Panc1 (cell line): ENCODE data around the gene ALKBH7. TPM values are rescaled to one million over a fixed set of nuclear protein-coding genes. Genes with fewer than 3 reads are reported as not detected.
"Not testable (repeated sequence)": the region's sequence is repeated elsewhere in the genome, so short reads cannot be mapped to it uniquely, and the experiment has no call there.

Experiments
- ATAC-seq: fragments of 200-7000 bp; cut with Tn5 transposase; 2 replicates; pipeline ENCODE4 v1.9.1; 2020; ENCODE audit warnings: mild to moderate bottlenecking, moderate library complexity
- BruUV-seq: library from RNA; stranded (reverse); fragments of 400-500 nt; replicated peaks from 2 replicates; lab custom pipeline; 2021; lab: Mats Ljungman, UMichigan
- CTCF ChIA-PET: fragments of 300-600 bp; sonication (Branson Sonifier 250); formaldehyde crosslinking; loops from one replicate; lab custom pipeline; 2022; ENCODE audit warnings: antibody characterized with exemption; lab: Charles Lee
- POLR2A ChIA-PET: fragments of 300-600 bp; sonication (Branson Sonifier 250); formaldehyde crosslinking; loops from one replicate; lab custom pipeline; 2022; ENCODE audit warnings: antibody characterized with exemption; lab: Charles Lee
- DNase-seq: peaks from one replicate; pipeline ENCODE4 v3.0.0-alpha.2; 2010; ENCODE audit warnings: low read depth, low spot score
- H3K27ac ChIP-seq: 2 replicates; pipeline ENCODE4 v1.5.1; 2011; ENCODE audit warnings: mild to moderate bottlenecking, low read length, inconsistent platforms
- H3K27me3 ChIP-seq: fragments of 200-500 bp; sonication (Bioruptor generic); 2 replicates; pipeline ENCODE4 v1.6.0; 2014; ENCODE audit warnings: low read length, inconsistent platforms; ENCODE audit not compliant: control insufficient read depth, insufficient read depth
- H3K36me3 ChIP-seq: fragments of 200-500 bp; sonication (Bioruptor generic); 2 replicates; pipeline ENCODE4 v1.5.1; 2014; ENCODE audit warnings: inconsistent platforms, mild to moderate bottlenecking, low read length, moderate library complexity; ENCODE audit not compliant: control insufficient read depth, insufficient read depth
- H3K4me1 ChIP-seq: 2 replicates; pipeline ENCODE4 v1.5.1; 2011; ENCODE audit warnings: inconsistent platforms, mild to moderate bottlenecking, low read length, moderate library complexity; ENCODE audit not compliant: control insufficient read depth, insufficient read depth
- H3K4me3 ChIP-seq, 2 experiments: 2 replicates each; pipeline ENCODE4 v1.5.1; 2011 to 2012; ENCODE audit warnings: low read depth in 2 of 2, low read length in 2 of 2, mild to moderate bottlenecking in 2 of 2, inconsistent platforms in 1 of 2, moderate library complexity in 1 of 2
- H3K9me3 ChIP-seq: fragments of 200-500 bp; sonication (Bioruptor generic); 2 replicates; pipeline ENCODE4 v1.5.1; 2014; ENCODE audit warnings: low read depth, mild to moderate bottlenecking, inconsistent platforms, low read length, moderate library complexity; ENCODE audit not compliant: control insufficient read depth, insufficient read depth
- POLR2AphosphoS5 ChIP-seq: IDR thresholded peaks from 2 replicates; pipeline ENCODE4 v1.6.1; 2012; ENCODE audit warnings: mild to moderate bottlenecking, low read depth, low read length, moderate library complexity
- REST ChIP-seq, 2 experiments: IDR thresholded peaks; 2 replicates each; pipeline ENCODE4 v1.6.1; 2011 to 2012; ENCODE audit warnings: low read depth in 2 of 2, control low read depth in 1 of 2, low read length in 1 of 2, mild to moderate bottlenecking in 1 of 2, moderate library complexity in 1 of 2; ENCODE audit not compliant: insufficient read depth in 1 of 2
- SIN3A ChIP-seq: IDR thresholded peaks from 2 replicates; pipeline ENCODE4 v1.6.1; 2012; ENCODE audit warnings: low read depth, mild to moderate bottlenecking, low read length, moderate library complexity, borderline replicate concordance; ENCODE audit not compliant: insufficient read depth
- TCF7L2 ChIP-seq: IDR thresholded peaks from 2 replicates; pipeline ENCODE4 v1.6.1; 2011; ENCODE audit warnings: mild to moderate bottlenecking, low read depth, low read length, inconsistent platforms
- in situ Hi-C: cut with HindIII; loops from 2 replicates; pipeline ENCODE4 v1.10.0; 2016; ENCODE audit warnings: low sequenced_read_pairs, low pct_unique_long_range_greater_than_20kb
- intact Hi-C: fragments of 100-400 bp; cut with micrococcal nuclease; formaldehyde crosslinking; loops from one replicate; pipeline ENCODE4 v1.10.0; 2022; ENCODE audit not compliant: unreplicated experiment
- total RNA-seq: library from RNA; stranded (reverse); gene quantifications from one replicate; pipeline ENCODE4 v1.2.1, GENCODE V29; 2021; ENCODE audit not compliant: unreplicated experiment
- TF ChIP-seq, protein P1 (sequence below): fragments of 450-650 bp; IDR thresholded peaks from 2 replicates; pipeline ENCODE4 v1.5.1; 2017; ENCODE audit warnings: mild to moderate bottlenecking

The ALKBH7 gene
- total RNA-seq, 1 experiment from 2014 or later, result 65.0 TPM

- BruUV-seq, result no TSS peak
- no peaks in the 10 kb centered on the region for H3K27me3 ChIP-seq
- TF ChIP-seq, protein P1, sequence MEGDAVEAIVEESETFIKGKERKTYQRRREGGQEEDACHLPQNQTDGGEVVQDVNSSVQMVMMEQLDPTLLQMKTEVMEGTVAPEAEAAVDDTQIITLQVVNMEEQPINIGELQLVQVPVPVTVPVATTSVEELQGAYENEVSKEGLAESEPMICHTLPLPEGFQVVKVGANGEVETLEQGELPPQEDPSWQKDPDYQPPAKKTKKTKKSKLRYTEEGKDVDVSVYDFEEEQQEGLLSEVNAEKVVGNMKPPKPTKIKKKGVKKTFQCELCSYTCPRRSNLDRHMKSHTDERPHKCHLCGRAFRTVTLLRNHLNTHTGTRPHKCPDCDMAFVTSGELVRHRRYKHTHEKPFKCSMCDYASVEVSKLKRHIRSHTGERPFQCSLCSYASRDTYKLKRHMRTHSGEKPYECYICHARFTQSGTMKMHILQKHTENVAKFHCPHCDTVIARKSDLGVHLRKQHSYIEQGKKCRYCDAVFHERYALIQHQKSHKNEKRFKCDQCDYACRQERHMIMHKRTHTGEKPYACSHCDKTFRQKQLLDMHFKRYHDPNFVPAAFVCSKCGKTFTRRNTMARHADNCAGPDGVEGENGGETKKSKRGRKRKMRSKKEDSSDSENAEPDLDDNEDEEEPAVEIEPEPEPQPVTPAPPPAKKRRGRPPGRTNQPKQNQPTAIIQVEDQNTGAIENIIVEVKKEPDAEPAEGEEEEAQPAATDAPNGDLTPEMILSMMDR, result peak; percentile 71; the same call in 1 of the 2 replicates
- no peak for TF ChIP-seq SIN3A
- no peaks in the 10 kb centered on the region for H3K9me3 ChIP-seq
- in situ Hi-C loops, result no loop called here
- no peaks in the 10 kb centered on the region for H3K36me3 ChIP-seq
- no peak for ATAC-seq
- CTCF ChIA-PET, result interaction anchor here (0.7 kb wide), 1 partner anchor 50 kb away, joined by 5 read pairs; no protein-coding TSS in a partner anchor
- H3K4me3 ChIP-seq, result no peak overlapping the region
- H3K4me1 ChIP-seq, result no peaks in the 10 kb centered on the region
- POLR2A ChIA-PET, result no interaction called here
- H3K27ac ChIP-seq, result no peak overlapping the region
- intact Hi-C loops, result no loop called here
- no peak for DNase-seq
These were observed 18.4 kb upstream of the ALKBH7 start for GRCh38 chr19:6354098-6354674.

- CTCF ChIA-PET, H3K9me3 ChIP-seq, ATAC-seq, intact Hi-C loops, in situ Hi-C loops, H3K4me1 ChIP-seq, BruUV-seq, POLR2A ChIA-PET, H3K27ac ChIP-seq, H3K4me3 ChIP-seq, H3K36me3 ChIP-seq, DNase-seq, H3K27me3 ChIP-seq: not testable (repeated sequence)
These were observed 17.1 kb upstream of the ALKBH7 start for GRCh38 chr19:6355321-6356040.

GRCh38 chr19:6357174-6357573, 15.4 kb upstream of the ALKBH7 start:
- Histone ChIP-seq H3K27ac (no peak overlapping the region), H3K27me3 (no peaks in the 10 kb centered on the region), H3K9me3 (no peaks in the 10 kb centered on the region), H3K4me3 (no peak overlapping the region), H3K36me3 (no peaks in the 10 kb centered on the region; the same call in 1 of the 2 replicates), H3K4me1 (no peaks in the 10 kb centered on the region)
- BruUV-seq, result no TSS peak
- ChIA-PET POLR2A (no interaction called here), CTCF (interaction anchor here (0.6 kb wide), 1 partner anchor 59 kb away, joined by 3 read pairs; no protein-coding TSS in a partner anchor)
- no peak for TF ChIP-seq REST (IDR thresholded peaks at IDR 0.05; ENCODE audit: insufficient read depth in 1 of 2, low read depth in 2 of 2, low read length in 1 of 2)
- no peak for TF ChIP-seq POLR2AphosphoS5
- no peak for TF ChIP-seq TCF7L2
- no peak for TF ChIP-seq SIN3A
- TF ChIP-seq, protein P1, result no peak
- in situ Hi-C loops, result no loop called here
- intact Hi-C loops, result no loop called here
- ATAC-seq, result no peak
- DNase-seq, result no peak
